Right kidney (tissue), 1 donor: Measurements from ENCODE around the gene NT5M.

Experiments used
- DNase-seq: peaks from one replicate; pipeline ENCODE4 v3.0.0-alpha.2; 2016

Gene NT5M

GRCh38 chr17:17354560-17355349 lies 51.6 kb downstream of the NT5M start:
- peak; percentile 66 for DNase-seq

- DNase-seq = no peak
Measured at GRCh38 chr17:17355426-17355825, 52.3 kb downstream of the NT5M start.

GRCh38 chr17:17356149-17356930 lies 53.2 kb downstream of the NT5M start:
- DNase-seq = peak; percentile 61

GRCh38 chr17:17356931-17357270 lies 53.7 kb downstream of the NT5M start:
- DNase-seq = no peak

- DNase-seq = no peak
Measured at GRCh38 chr17:17358060-17358751, 55.0 kb downstream of the NT5M start.

GRCh38 chr17:17358866-17359265 lies 55.7 kb downstream of the NT5M start:
- no peak for DNase-seq

GRCh38 chr17:17359271-17359670 lies 56.1 kb downstream of the NT5M start:
- DNase-seq = no peak

GRCh38 chr17:17360087-17360730 lies 57.0 kb downstream of the NT5M start:
- no peak for DNase-seq

GRCh38 chr17:17361543-17361866 lies 58.3 kb downstream of the NT5M start:
- no peak for DNase-seq

GRCh38 chr17:17361867-17362539 lies 58.8 kb downstream of the NT5M start:
- no peak for DNase-seq

GRCh38 chr17:17362540-17362930 lies 59.4 kb downstream of the NT5M start:
- DNase-seq = no peak

- no peak for DNase-seq
Measured at GRCh38 chr17:17363638-17364337, 60.6 kb downstream of the NT5M start.

- no peak for DNase-seq
Measured at GRCh38 chr17:17364338-17364667, 61.1 kb downstream of the NT5M start.

GRCh38 chr17:17365476-17366110 lies 62.4 kb downstream of the NT5M start:
- DNase-seq = no peak

- DNase-seq = no peak
Measured at GRCh38 chr17:17366235-17366634, 63.1 kb downstream of the NT5M start.

GRCh38 chr17:17366941-17367875 lies 64.0 kb downstream of the NT5M start:
- DNase-seq = peak; percentile 33

GRCh38 chr17:17367931-17368330 lies 64.8 kb downstream of the NT5M start:
- DNase-seq = no peak

GRCh38 chr17:17370711-17371110 lies 67.5 kb downstream of the NT5M start:
- DNase-seq = no peak

- DNase-seq = no peak
Measured at GRCh38 chr17:17372856-17373520, 69.8 kb downstream of the NT5M start.

GRCh38 chr17:17375841-17376240 lies 72.7 kb downstream of the NT5M start:
- DNase-seq = no peak
